ENCODE data around the gene RRH.

The RRH gene

GRCh38 chr4:109890076-109890475 is 62.3 kb downstream of the RRH start:
- DNase-seq = no peak
